PFSK-1 (cell line): Measurements from ENCODE around the gene PRSS38.

Source experiments
- FOXP2 ChIP-seq: optimal IDR thresholded peaks from 2 replicates; pipeline ENCODE3; 2011; ENCODE audit warnings: borderline replicate concordance, control low read depth, inconsistent platforms; ENCODE audit not compliant: insufficient read depth; ENCODE audit errors: extremely low read length, extremely low read depth
- POLR2AphosphoS5 ChIP-seq: IDR thresholded peaks from 2 replicates; pipeline ENCODE4 v1.6.1; 2012; ENCODE audit warnings: low read depth, mild to moderate bottlenecking, control low read depth, low read length, moderate library complexity
- SIN3A ChIP-seq: IDR thresholded peaks from 2 replicates; pipeline ENCODE4 v1.6.1; 2012; ENCODE audit warnings: mild to moderate bottlenecking, low read length, moderate library complexity, borderline replicate concordance; ENCODE audit not compliant: insufficient read depth
- TAF1 ChIP-seq: IDR thresholded peaks from 2 replicates; pipeline ENCODE4 v1.6.1; 2012; ENCODE audit warnings: low read length, control low read depth, borderline replicate concordance; ENCODE audit not compliant: insufficient read depth
- TF ChIP-seq, protein P1 (sequence below), 2 experiments: IDR thresholded peaks; 2 replicates each; pipeline versions ENCODE4 v1.6.1 to v1.8.0; 2011 to 2012; ENCODE audit warnings: low read depth in 2 of 2, low read length in 2 of 2, control low read depth in 1 of 2, inconsistent platforms in 1 of 2, mild to moderate bottlenecking in 1 of 2, moderate library complexity in 1 of 2; ENCODE audit not compliant: insufficient read depth in 1 of 2

The PRSS38 gene

DNA sequence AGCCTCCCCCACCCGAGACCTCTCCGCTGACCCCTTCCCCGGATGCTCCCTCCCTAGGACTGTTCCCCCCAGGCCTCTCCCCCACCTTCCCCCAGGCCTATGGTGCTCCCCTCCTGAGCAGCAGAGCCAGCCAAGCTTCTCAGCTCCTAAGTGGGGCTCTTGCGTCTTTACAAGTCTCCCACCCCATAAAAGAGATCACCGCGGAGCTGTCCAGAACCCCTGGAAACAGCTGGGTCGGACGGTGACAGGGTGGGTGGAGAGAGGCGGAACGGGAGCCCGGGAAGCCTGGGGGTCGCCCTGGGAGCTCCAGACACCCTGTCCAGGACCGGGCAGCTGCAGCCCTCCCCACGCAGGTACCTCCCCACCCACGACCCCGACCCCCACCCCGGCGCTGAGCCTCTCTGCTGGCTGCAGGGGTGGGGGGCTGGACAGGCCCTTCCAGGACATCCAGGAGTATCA is 71.1 kb downstream of the PRSS38 start:
- no peak for TF ChIP-seq SIN3A
- no peak for TF ChIP-seq FOXP2
- no peak for TF ChIP-seq TAF1
- TF ChIP-seq POLR2AphosphoS5, result no peak
- TF ChIP-seq, protein P1, sequence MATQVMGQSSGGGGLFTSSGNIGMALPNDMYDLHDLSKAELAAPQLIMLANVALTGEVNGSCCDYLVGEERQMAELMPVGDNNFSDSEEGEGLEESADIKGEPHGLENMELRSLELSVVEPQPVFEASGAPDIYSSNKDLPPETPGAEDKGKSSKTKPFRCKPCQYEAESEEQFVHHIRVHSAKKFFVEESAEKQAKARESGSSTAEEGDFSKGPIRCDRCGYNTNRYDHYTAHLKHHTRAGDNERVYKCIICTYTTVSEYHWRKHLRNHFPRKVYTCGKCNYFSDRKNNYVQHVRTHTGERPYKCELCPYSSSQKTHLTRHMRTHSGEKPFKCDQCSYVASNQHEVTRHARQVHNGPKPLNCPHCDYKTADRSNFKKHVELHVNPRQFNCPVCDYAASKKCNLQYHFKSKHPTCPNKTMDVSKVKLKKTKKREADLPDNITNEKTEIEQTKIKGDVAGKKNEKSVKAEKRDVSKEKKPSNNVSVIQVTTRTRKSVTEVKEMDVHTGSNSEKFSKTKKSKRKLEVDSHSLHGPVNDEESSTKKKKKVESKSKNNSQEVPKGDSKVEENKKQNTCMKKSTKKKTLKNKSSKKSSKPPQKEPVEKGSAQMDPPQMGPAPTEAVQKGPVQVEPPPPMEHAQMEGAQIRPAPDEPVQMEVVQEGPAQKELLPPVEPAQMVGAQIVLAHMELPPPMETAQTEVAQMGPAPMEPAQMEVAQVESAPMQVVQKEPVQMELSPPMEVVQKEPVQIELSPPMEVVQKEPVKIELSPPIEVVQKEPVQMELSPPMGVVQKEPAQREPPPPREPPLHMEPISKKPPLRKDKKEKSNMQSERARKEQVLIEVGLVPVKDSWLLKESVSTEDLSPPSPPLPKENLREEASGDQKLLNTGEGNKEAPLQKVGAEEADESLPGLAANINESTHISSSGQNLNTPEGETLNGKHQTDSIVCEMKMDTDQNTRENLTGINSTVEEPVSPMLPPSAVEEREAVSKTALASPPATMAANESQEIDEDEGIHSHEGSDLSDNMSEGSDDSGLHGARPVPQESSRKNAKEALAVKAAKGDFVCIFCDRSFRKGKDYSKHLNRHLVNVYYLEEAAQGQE (IDR thresholded peaks at IDR 0.05; ENCODE audit: insufficient read depth in 1 of 2, low read depth in 2 of 2, low read length in 2 of 2), result no peak

DNA sequence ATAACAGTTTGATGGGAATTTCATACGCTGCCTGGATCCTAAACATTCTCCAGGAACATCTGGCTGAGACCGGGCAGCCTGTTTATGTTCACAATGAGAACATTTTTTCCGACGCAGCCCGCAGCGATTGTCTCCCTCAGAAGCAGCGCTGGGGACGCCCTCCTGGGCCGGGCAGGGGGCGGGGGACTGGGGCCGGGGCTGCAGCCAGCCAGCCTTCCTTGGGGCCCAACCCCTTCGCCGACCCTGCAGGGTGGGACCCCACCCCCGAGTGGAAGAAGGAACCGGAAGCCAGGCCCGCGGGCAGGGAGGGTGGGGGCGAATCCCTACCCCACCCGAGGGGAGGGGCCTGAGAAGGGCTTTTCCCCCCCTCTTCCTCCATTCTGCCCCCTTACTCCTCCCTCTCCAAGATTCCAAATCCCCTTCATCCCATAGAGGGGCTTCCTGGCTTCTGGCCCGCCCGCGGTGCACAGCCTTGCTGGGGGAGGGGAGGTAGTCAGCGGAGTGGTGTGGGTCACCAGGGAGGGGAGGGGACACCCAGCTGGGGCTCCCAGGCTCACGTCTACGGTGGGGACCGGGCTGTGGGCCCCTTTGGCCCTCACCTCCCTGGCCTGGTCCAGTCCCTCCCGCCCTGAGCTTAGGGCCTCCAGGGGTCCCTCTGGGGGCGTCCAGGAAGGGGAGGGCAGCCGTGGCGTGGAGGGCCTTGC is 71.7 kb downstream of the PRSS38 start:
- TF ChIP-seq SIN3A (no peak), POLR2AphosphoS5 (no peak), FOXP2 (no peak), TAF1 (no peak)
- TF ChIP-seq, protein P1 (IDR thresholded peaks at IDR 0.05; ENCODE audit: insufficient read depth in 1 of 2, low read depth in 2 of 2, low read length in 2 of 2), result no peak

DNA sequence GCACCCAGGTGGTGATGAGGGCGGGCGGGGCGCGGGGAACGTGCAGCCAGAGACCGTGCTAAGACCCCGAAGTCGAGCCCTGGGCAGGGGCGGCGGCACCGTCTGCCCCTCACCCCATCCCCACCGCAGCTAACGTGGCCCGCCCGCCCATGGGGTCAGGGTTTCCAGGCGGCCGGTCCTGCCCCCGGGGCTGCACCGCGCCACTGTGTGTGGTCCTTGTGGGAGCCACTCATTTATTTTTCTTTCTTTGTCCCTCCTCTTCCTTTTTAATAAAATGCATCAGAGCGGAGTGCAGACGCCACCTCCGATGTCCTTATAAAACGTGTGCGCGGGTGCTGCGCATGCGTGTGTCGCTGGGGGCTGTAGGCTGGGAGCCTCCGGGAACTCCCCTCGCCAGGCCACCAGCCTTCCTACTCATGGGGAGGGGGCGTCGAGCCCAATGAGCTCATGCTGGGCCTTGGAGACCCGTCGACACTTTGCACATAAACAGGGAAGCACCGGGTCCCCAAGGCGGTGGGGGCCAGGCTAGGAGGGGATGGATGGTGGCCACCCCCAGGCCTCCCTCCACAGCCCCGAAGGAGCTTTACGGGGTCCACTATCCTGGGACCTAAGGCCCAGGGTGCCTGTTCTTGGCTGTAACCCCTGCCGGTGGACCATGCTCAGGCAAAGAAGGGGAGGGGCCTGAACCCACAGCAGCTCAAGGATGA is 72.4 kb downstream of the PRSS38 start:
- TF ChIP-seq, protein P1 (IDR thresholded peaks at IDR 0.05; ENCODE audit: insufficient read depth in 1 of 2, low read depth in 2 of 2, low read length in 2 of 2), result no peak
- TF ChIP-seq TAF1 (no peak), POLR2AphosphoS5 (no peak), SIN3A (no peak), FOXP2 (no peak)

DNA sequence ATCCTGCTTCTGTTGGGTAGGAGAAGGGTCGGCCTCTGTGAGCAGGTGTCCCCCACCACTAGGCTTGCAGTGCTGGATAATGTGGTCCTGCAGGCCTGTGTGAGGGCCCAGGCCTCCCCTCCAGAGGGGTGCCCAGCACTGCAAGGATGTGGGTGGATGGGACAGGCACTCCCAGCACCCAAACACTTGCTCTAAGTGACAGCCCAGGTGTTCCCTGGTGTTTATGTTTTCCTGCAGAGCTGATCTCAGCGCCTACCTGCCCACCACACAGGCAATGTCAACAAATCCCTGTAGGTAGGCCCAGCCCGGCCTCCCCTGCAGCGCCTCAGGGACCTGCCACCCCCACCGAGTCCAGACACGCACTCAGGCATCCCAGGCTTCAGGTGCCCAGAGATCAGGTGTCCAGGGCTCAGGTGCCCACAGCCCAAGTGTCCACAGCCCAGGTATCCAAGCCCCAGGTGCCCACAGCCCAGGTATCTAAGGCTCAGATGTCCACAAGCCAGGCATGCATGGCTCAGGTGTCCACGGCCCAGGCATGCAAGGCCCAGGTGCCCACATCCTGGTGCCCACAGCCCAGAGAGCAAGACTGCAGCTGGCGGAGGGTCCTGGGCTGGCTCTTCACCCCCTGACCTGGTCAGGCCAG is 73.0 kb downstream of the PRSS38 start:
- TF ChIP-seq SIN3A (no peak), TAF1 (no peak), POLR2AphosphoS5 (no peak), FOXP2 (no peak)
- TF ChIP-seq, protein P1 (IDR thresholded peaks at IDR 0.05; ENCODE audit: insufficient read depth in 1 of 2, low read depth in 2 of 2, low read length in 2 of 2), result no peak
